ENCODE results near the gene RASL11B.
"Not testable (repeated sequence)": the region's sequence is repeated elsewhere in the genome, so short reads cannot be mapped to it uniquely, and the experiment has no call there.

Gene RASL11B, protein sequence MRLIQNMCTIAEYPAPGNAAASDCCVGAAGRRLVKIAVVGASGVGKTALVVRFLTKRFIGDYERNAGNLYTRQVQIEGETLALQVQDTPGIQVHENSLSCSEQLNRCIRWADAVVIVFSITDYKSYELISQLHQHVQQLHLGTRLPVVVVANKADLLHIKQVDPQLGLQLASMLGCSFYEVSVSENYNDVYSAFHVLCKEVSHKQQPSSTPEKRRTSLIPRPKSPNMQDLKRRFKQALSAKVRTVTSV

GRCh38 chr4:52861879-52862616 is at the start of gene RASL11B:
TSS of gene RASL11B (plus strand) at chr4:52862317. CDS start at chr4:52862508, 191 bp downstream.
- DNase-seq (ENCODE audit: low read depth): peak; percentile 20

- DNase-seq (ENCODE audit: low read depth): no peak
Measured at GRCh38 chr4:52813546-52813945, 48.6 kb upstream of the RASL11B start.

DNA sequence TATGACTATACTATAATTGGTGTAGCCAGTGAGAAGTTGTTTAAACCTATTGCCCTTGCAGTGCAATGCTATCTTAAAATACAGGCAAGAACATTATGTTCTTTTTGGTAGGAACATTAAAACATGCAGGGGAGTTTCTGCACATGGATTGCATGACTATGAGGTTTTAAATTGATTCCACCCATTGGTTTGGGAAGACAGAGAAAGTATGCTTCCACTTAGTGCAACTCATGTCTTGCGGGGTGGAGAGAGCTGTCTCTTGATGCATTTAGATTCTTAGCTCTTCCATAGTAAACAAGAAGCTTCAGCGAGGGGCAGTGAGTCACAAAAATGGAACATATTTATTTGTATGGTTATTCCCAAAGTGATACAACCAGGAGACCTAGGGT is 39.5 kb upstream of the RASL11B start:
- no peak for DNase-seq (ENCODE audit: low read depth)

DNA sequence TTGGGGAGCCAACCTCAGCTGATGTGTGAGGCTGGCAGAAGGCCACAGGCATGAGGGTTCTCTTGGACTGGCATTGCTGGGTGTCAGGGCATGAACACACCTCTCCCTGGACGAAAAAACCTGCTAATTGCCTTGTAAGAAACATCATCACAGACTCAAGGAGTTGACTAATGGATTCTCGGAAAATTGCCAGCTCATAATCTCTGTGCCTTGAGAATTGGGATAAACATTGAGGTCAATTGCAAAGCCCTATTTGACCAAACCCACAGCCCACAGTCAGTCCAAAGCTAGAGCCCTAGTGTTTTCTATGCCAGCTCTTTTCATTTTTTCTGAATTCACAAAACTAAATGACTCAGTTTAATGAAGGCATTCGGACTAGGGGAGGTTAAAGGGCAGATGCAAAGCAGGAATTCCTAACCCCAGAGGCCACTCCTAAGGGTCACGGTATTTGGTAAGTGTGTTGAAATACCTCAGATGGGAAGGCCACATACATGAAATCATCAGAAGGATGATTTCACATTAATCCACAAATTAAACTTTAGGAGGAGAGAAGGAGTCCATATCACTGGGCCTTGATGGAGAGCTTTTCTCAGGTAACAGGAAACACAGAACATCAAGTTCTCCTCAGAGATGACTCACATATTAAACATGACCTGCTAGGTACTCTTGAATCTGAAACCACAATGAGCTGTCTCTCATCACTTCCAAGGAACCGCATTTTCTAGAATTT is 39.0 kb upstream of the RASL11B start:
- peak; percentile 16 for DNase-seq (ENCODE audit: low read depth)

DNA sequence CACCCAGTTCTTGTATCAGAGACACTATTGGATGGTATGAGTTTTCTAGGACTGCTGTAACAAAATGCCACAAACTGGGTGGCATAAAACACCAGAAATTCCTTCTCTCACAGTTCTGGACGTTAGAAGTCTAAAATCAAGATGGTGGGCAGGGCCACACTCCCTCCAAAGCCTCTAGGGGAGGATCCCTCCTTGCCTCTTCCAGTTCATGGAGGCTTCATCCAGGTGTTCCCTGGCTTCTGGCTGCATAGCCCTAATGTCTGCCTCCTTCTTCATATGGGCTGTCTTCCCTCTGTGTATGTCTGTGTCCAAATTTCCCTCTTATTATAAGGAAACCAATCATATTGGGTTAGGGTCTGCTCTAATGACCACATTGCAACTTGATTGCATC is 38.4 kb upstream of the RASL11B start:
- no peak for DNase-seq (ENCODE audit: low read depth)

GRCh38 chr4:52824270-52824602 is 37.9 kb upstream of the RASL11B start:
- DNase-seq (ENCODE audit: low read depth): no peak

DNA sequence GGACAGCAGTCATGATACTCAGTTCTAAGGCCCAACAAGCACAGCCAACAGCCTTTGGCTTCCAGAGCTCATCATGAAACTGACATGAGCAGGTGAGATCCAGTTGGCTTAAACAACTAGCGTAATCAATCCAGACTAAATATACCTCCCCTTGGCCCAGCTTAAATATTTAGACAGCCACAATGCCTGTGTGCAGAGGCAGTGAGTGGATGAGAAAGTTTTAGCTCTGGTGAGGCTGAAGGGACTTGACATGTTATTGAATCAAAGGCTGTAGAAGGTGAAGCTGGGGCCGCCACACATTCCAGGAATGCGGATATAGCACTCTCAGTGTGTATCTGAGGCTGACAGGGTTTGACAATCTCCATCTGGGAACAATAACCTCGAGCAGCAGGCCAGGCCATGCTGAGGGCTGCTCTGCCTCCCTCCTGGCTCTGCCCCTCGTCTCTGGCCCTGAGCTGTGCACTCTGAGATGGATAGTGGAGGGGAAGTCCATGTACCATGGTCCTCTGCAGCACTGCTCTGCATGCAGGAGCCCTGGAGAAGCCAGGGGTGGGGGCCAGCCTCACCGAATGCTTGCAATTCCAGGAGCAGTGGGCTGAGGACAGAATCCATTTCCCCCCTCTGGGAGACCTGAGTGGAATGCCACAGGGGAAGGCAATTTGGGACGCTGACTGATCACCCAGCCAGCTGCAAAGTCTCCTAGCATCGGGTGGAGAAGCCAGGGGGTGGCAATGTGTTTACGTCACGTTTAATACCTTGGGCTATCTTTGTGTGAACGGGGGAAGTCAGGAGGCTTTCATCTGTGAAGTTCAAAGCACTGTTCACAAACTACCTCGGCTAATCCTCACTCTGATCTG is 37.3 kb upstream of the RASL11B start:
- DNase-seq (ENCODE audit: low read depth): no peak

DNA sequence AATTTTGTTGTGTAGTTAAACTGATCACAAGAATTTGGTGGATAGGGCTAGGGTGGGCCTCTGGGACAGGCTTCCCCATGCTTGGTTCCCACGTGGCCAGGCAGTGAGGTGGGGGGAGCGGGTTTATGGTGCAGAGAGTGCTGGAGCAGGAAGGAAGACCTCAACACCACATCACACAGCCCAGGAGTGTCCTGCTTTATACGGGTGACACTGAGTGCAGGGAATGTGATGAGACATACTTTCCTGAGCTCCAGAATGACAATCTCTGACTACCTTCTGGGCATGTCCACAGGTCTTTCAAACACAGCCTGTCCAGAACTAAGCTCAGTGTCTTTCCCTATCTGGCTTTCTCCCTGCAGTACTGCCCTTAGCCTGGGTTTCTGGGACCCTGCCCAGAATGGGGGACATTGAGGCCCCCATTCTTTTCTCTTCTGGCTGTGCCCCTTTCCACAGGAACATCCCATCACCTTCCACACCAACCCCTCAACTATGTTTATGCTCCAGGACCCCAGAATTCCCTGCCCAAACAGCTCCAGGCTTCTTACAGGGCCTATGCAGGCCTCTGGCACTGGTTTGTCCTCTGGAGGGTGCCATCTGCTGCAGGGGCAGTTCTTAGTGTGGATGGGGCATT is 36.5 kb upstream of the RASL11B start:
- DNase-seq (ENCODE audit: low read depth): no peak

GRCh38 chr4:52833941-52834525 is 28.1 kb upstream of the RASL11B start:
- no peak for DNase-seq (ENCODE audit: low read depth)

DNA sequence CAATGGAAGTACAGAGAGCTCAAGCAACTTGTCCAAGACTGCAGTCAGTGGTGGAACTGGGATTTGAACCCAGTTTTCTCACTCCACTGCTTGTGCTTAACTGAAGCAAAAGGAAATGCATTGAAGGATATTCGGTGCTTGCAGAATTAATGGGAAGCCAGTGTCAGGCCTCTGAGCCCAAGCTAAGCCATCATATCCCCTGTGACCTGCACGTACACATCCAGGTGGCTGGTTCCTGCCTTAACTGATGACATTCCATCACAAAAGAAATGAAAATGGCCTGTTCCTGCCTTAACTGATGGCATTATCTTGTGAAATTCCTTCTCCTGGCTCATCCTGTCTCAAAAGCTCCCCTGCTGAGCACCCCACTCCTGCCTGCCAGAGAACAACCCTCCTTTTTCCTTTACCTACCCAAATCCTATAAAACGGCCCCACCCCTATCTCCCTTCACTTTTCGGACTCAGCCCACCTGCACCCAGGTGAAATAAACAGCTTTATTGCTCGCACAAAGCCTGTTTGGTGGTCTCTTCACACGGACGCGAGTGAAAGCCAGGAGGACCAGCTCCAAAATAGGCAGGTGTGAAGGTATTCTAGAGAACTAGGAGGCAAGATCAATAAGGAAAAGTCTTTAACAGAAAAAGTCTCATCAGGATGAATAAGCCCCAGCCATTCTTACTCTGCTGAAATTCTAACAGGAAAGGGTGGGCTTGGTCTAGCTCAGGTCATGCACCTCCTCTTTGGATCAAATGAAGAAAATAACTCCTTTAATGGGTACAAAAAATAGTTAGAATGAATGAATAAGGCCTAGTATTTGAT is 27.3 kb upstream of the RASL11B start:
- not testable (repeated sequence) for DNase-seq (ENCODE audit: low read depth)

GRCh38 chr4:52836120-52836519 is 26.0 kb upstream of the RASL11B start:
- no peak for DNase-seq (ENCODE audit: low read depth)

- DNase-seq (ENCODE audit: low read depth): no peak
Measured at GRCh38 chr4:52836678-52837077, 25.4 kb upstream of the RASL11B start.

DNA sequence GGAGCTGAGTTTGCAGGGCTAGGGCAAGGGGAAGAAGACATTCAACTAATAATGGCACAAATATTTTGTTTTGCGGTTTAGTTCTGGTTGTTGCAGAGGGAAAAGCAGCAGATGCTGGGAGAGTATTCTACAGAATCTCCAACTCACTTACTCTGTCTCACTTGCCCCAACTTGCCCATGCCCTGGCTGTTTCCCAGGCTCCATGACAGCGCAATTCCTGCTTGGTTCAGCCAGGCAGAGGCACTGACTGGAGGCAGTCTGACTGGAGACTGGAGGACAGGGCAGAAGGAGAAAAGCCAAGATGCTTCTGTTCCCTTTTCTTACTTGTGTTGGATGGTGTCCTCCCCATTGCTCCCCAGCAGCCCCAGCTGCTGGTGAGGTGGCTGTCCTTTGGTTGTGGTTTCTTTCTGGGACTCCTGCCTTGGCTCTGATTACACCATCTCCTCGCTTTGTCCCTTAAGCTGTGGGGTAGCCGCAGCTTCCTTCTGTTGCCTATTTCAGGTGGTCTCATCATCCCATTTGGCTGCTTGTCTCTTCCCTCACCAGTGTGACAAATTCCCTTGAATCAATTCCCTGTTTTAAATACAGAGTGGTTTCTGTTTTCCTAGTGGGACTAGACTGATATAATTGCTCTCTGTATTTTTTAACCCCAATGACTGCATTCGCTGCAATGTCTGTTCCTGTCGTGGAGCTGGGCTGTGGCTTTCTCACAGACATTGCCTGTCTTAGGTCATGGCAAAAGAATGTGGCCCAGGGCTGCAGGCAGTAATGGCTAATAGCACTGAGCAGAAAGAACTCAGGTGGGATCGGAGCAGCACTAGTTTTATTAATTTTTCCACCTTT is 24.2 kb upstream of the RASL11B start:
- no peak for DNase-seq (ENCODE audit: low read depth)

GRCh38 chr4:52838729-52839586 is 23.2 kb upstream of the RASL11B start:
- no peak for DNase-seq (ENCODE audit: low read depth)

- DNase-seq (ENCODE audit: low read depth): no peak
Measured at GRCh38 chr4:52840531-52841370, 21.4 kb upstream of the RASL11B start.

DNA sequence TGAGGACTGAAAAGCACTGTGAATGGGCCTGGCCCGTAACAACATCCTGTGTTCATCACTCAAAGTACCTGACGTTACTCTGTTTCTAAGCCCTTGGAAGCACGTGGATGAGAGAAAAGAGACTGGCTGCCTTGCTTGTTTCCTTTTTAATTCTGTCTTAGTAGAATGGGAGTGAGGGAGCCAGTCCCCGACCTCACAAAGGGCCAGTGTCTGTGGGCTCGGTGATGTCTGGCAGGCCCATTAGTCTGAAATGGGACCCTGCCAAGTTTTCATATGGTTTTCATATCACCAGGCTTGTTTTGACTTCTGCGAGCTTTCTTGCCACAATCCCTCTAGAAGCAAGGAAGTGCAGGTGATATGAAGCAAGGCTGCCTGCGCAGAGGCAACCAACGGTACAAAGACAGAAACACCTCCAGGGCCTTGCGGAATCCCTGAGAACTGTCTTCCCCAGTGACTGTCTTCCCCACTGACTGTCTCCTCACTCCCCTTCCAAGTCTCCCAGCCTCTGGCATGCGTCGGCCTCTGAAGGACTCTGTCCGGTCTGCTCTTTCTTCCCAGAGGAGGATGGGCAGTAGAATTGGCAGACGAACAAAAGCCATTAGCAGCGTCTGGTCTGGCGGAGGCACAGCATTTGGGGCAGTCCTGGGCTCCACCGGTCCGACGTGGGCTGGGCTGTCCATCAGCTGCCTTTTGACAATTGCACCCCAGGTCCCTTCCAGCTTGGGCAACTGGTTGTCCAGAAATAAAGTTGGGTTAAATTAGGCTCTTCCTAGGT is 20.2 kb upstream of the RASL11B start:
- no peak for DNase-seq (ENCODE audit: low read depth)

DNA sequence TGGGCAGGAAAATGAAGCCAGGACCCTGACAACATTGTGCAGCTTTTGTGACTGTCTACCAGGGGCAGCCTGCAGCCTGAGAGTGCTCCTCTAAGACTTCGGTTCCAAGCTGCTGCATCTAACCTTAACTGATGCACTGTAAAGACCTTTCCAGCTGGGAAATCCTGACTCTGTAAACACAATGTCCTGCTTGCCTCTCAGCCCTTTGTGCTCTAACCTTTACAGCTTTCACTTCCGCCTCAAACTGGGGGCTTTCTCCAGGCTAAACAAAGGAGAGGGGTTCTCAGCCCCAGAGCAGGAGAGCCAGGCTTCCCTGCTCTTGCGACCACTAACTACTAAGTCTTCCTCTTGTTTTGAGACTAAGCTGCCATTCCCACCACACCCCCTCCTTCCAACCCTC is 19.3 kb upstream of the RASL11B start:
- no peak for DNase-seq (ENCODE audit: low read depth)

Measured in HS-5 (cell line).